ENCODE measurements around the gene MBOAT2. TPM values are rescaled to one million over a fixed set of nuclear protein-coding genes. Genes with fewer than 3 reads are reported as not detected.

MBOAT2 gene
- polyA plus RNA-seq, 1 donor from 2014 or later: 205 TPM

- H4K20me1 ChIP-seq (ENCODE audit: insufficient read depth): no peaks in the 10 kb centered on the region
- peak overlapping the region; percentile 86 for H2AFZ ChIP-seq (ENCODE audit: low read depth, low read length)
- no peaks in the 10 kb centered on the region for H3K27me3 ChIP-seq (ENCODE audit: insufficient read depth, low read depth, low read length)
- no peaks in the 10 kb centered on the region for H3K9me2 ChIP-seq (ENCODE audit: insufficient read depth, low read length)
- no peaks in the 10 kb centered on the region for H3K36me3 ChIP-seq (ENCODE audit: insufficient read depth, low read length)
- H3K9ac ChIP-seq (ENCODE audit: low read length): peak overlapping the region; percentile 91
- H3K4me2 ChIP-seq (ENCODE audit: low read length): peak overlapping the region; percentile 90
- peak overlapping the region; percentile 89 for H3K27ac ChIP-seq (ENCODE audit: low read length)
- H3K9me3 ChIP-seq (ENCODE audit: low read length): no peaks in the 10 kb centered on the region
- TF ChIP-seq, protein P1, sequence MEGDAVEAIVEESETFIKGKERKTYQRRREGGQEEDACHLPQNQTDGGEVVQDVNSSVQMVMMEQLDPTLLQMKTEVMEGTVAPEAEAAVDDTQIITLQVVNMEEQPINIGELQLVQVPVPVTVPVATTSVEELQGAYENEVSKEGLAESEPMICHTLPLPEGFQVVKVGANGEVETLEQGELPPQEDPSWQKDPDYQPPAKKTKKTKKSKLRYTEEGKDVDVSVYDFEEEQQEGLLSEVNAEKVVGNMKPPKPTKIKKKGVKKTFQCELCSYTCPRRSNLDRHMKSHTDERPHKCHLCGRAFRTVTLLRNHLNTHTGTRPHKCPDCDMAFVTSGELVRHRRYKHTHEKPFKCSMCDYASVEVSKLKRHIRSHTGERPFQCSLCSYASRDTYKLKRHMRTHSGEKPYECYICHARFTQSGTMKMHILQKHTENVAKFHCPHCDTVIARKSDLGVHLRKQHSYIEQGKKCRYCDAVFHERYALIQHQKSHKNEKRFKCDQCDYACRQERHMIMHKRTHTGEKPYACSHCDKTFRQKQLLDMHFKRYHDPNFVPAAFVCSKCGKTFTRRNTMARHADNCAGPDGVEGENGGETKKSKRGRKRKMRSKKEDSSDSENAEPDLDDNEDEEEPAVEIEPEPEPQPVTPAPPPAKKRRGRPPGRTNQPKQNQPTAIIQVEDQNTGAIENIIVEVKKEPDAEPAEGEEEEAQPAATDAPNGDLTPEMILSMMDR (IDR thresholded peaks at IDR 0.05; ENCODE audit: poor library complexity, severe bottlenecking): no peak
- TF ChIP-seq TAF1 (IDR thresholded peaks at IDR 0.05; ENCODE audit: low read depth): peak; percentile 33
- H3K79me2 ChIP-seq (replicated peaks; ENCODE audit: insufficient read depth, low read length): peaks cover 32% of the 10 kb centered on the region
- H3F3A ChIP-seq (ENCODE audit: insufficient read depth, low read length, poor library complexity, severe bottlenecking): no peaks in the 10 kb centered on the region
- peak overlapping the region; percentile 90 for H3K4me3 ChIP-seq (ENCODE audit: low read length)
Measured at GRCh38 chr2:9004338-9005204, 1.1 kb upstream of the MBOAT2 start.

- peak overlapping the region; percentile 92 for H3K4me3 ChIP-seq (ENCODE audit: low read length)
- TF ChIP-seq MXI1 (conservative IDR thresholded peaks at IDR 0.05; ENCODE audit: poor library complexity, severe bottlenecking): peak; percentile 53
- no peak for TF ChIP-seq REST (IDR thresholded peaks at IDR 0.05; ENCODE audit: borderline replicate concordance)
- H3K4me2 ChIP-seq (ENCODE audit: low read length): no peak overlapping the region
- H3K9me2 ChIP-seq (ENCODE audit: insufficient read depth, low read length): no peaks in the 10 kb centered on the region
- no peaks in the 10 kb centered on the region for H3F3A ChIP-seq (ENCODE audit: insufficient read depth, low read length, poor library complexity, severe bottlenecking)
- H3K79me2 ChIP-seq (replicated peaks; ENCODE audit: insufficient read depth, low read length): peaks cover 41% of the 10 kb centered on the region
- no peaks in the 10 kb centered on the region for H3K9me3 ChIP-seq (ENCODE audit: low read length)
- H3K27ac ChIP-seq (ENCODE audit: low read length): peak overlapping the region; percentile 33
- H3K27me3 ChIP-seq (ENCODE audit: insufficient read depth, low read depth, low read length): no peaks in the 10 kb centered on the region
- peak overlapping the region; percentile 16 for H2AFZ ChIP-seq (ENCODE audit: low read depth, low read length)
- H3K9ac ChIP-seq (ENCODE audit: low read length): peak overlapping the region; percentile 74
- no peaks in the 10 kb centered on the region for H3K36me3 ChIP-seq (ENCODE audit: insufficient read depth, low read length)
- H4K20me1 ChIP-seq (ENCODE audit: insufficient read depth): no peaks in the 10 kb centered on the region
Measured at GRCh38 chr2:9003366-9003615, 193 bp downstream of the MBOAT2 start.

DNA sequence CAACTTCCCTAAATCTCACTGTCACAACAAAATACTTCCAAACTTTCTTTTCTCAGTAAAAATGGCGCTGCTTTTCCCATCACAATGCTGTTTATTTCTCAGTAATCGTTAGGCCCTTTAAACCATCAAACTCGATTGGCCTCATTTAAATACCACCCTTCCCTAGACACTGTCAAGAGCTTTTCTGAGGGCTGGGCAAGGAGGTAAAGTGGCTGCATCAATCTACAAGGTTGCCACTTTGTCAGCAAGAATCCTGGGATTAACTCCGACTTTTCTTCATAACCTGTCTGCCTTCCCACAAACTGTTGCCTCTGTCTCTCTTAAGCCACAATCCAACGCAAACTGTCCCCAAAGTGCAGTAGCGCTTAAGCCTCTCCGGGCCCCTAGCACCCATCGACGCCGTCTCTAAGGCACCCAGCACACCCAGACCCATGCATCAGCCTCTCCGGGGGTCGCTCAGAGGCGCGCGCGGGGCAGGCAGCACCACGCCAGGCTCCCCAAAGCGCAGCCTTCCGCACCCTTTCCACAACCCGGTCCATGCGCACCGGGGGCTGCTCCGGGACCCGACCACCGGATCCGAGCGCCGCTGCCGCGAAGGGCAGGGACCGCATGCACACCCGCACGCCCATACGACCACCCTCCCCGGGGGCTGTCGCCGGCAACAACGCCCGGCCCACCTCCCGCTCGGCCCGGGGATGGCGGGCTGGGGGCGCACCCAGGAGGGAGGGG lies 683 bp downstream of the MBOAT2 start:
- Histone ChIP-seq H3K9me3 (ENCODE audit: low read length) (no peaks in the 10 kb centered on the region), H2AFZ (ENCODE audit: low read depth, low read length) (peak overlapping the region; percentile 16), H3K4me3 (ENCODE audit: low read length) (peak overlapping the region; percentile 92), H3K9ac (ENCODE audit: low read length) (peak overlapping the region; percentile 74), H4K20me1 (ENCODE audit: insufficient read depth) (no peaks in the 10 kb centered on the region), H3K9me2 (ENCODE audit: insufficient read depth, low read length) (no peaks in the 10 kb centered on the region), H3K27ac (ENCODE audit: low read length) (peak overlapping the region; percentile 33), H3K4me2 (ENCODE audit: low read length) (peak overlapping the region; percentile 73), H3F3A (ENCODE audit: insufficient read depth, low read length, poor library complexity, severe bottlenecking) (no peaks in the 10 kb centered on the region), H3K79me2 (replicated peaks; ENCODE audit: insufficient read depth, low read length) (peaks cover 44% of the 10 kb centered on the region), H3K27me3 (ENCODE audit: insufficient read depth, low read depth, low read length) (no peaks in the 10 kb centered on the region), H3K36me3 (ENCODE audit: insufficient read depth, low read length) (no peaks in the 10 kb centered on the region)
- TF ChIP-seq MXI1 (conservative IDR thresholded peaks at IDR 0.05; ENCODE audit: poor library complexity, severe bottlenecking): peak; percentile 78
- no peak for TF ChIP-seq EZH2 (IDR thresholded peaks at IDR 0.05; ENCODE audit: borderline replicate concordance, insufficient read depth, low read length, poor library complexity, severe bottlenecking)
- no peak for TF ChIP-seq EP300 (conservative IDR thresholded peaks at IDR 0.05; ENCODE audit: poor library complexity, severe bottlenecking)
